KOPT-K1 (cell line): Measurements from ENCODE around the gene HGFAC.

Source experiments
- H3K27ac ChIP-seq: fragments of 200-600 bp; sonication (generic); 2 replicates; pipeline ENCODE4 v1.5.1; 2016; ENCODE audit warnings: antibody characterized with exemption, mild to moderate bottlenecking, low read depth, low read length; ENCODE audit not compliant: poor library complexity, severe bottlenecking
- H3K36me3 ChIP-seq: fragments of 200-600 bp; sonication (generic); 2 replicates; pipeline ENCODE4 v1.5.1; 2017; ENCODE audit warnings: antibody characterized with exemption, mild to moderate bottlenecking, low read length, moderate library complexity; ENCODE audit not compliant: insufficient read depth
- H3K9me3 ChIP-seq: fragments of 200-600 bp; sonication (generic); 2 replicates; pipeline ENCODE4 v1.5.1; 2017; ENCODE audit warnings: antibody characterized with exemption, low read length, mild to moderate bottlenecking; ENCODE audit not compliant: insufficient read depth, poor library complexity, severe bottlenecking

Gene HGFAC

GRCh38 chr4:3464911-3465697 is 23.3 kb downstream of the HGFAC start:
- Histone ChIP-seq H3K36me3 (no peaks in the 10 kb centered on the region), H3K9me3 (peaks cover 4% of the 10 kb centered on the region), H3K27ac (no peak overlapping the region)

DNA sequence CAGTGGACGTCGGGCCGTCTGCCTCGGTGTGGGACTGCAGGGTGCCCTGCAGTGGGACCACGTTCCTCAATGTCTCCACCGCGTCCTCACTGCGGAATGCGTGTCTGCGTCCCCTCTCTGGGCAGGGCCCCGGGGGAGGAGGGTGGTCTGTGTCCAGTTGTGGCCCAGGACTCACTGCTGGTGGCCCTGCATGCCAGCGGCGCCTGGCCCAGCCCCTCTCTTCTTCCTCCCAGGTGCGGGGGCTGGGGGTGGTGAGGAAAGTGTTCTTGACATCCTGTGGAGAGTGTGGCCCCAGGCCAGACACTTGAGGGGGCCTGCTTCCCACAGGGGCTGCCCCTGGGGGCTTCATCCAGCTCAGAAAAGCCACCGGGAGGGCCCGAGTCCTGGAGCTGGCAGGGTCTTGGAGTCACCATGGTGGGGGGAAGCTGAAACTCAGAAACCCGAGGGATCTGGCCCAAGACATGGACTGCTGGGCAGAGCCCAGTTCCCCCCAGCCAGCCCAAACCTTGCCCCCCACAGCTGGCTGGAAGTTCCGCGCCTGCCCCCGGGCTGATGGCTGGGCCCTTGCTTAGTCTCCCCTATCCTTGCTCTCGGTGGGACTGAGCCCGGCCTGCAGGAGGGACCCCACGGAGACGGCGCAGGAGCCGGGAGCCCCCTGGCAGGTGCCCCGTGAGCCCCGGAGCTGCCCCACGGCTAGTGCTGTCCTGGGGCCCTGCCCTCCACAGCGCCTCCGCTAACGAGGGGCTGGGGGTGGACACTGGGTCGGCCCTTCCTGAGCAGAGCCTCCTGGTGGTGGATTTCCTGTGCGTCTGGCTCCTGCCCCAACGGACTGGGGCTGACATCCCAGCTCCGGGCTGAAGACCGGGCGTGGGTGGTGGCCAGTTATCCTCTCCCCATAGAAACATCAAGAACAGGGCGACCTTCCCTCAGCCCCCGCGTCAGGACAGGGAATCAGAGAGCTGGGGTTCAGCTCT is 24.2 kb downstream of the HGFAC start:
- Histone ChIP-seq H3K9me3 (peaks cover 4% of the 10 kb centered on the region), H3K36me3 (no peaks in the 10 kb centered on the region), H3K27ac (no peak overlapping the region)

GRCh38 chr4:3466691-3467600 is 25.2 kb downstream of the HGFAC start:
- peaks cover 4% of the 10 kb centered on the region for H3K9me3 ChIP-seq
- no peaks in the 10 kb centered on the region for H3K36me3 ChIP-seq
- H3K27ac ChIP-seq = no peak overlapping the region

GRCh38 chr4:3467601-3468031 is 25.8 kb downstream of the HGFAC start:
- Histone ChIP-seq H3K27ac (no peak overlapping the region), H3K36me3 (no peaks in the 10 kb centered on the region), H3K9me3 (peaks cover 4% of the 10 kb centered on the region)

DNA sequence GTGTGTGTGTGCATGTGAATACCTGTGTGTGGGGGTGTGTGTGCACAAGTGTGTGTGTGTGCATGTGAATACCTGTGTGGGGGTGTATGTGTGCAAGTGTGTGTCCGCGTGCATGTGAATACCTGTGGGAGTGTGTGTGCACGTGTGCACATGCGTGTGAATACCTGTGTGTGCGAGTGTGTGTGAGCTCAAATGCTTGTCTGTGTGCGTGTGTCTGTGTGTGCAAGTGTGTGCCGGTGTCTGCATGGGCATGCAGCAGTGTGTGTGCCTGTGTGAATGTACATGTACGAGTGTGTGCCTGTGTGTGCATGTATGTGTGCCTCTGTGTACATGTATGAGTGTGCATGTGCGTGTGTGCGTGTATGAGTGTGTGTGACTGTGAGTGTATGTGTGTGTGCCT is 26.4 kb downstream of the HGFAC start:
- Histone ChIP-seq H3K27ac (no peak overlapping the region), H3K36me3 (no peaks in the 10 kb centered on the region), H3K9me3 (peaks cover 4% of the 10 kb centered on the region)

DNA sequence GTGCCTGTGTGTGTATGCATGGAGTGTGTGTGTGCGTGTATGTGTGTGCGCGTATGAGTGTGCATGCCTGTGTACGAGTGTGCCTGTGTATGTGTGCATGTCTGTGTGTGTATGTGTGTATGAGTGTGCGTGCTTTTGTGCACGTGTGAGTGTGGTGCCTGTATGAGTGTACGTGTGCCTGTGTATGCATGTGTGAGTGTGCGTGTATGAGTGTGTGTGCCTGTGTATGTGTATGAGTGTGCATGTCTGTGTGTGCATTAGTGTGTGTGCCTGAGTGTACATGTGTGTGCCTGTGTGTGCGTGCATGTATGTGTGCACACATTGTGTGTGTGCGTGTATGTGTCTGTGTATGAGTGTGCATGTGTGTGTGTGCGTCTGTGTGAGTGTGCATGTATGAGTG is 27.0 kb downstream of the HGFAC start:
- no peak overlapping the region for H3K27ac ChIP-seq
- peaks cover 4% of the 10 kb centered on the region for H3K9me3 ChIP-seq
- no peaks in the 10 kb centered on the region for H3K36me3 ChIP-seq

DNA sequence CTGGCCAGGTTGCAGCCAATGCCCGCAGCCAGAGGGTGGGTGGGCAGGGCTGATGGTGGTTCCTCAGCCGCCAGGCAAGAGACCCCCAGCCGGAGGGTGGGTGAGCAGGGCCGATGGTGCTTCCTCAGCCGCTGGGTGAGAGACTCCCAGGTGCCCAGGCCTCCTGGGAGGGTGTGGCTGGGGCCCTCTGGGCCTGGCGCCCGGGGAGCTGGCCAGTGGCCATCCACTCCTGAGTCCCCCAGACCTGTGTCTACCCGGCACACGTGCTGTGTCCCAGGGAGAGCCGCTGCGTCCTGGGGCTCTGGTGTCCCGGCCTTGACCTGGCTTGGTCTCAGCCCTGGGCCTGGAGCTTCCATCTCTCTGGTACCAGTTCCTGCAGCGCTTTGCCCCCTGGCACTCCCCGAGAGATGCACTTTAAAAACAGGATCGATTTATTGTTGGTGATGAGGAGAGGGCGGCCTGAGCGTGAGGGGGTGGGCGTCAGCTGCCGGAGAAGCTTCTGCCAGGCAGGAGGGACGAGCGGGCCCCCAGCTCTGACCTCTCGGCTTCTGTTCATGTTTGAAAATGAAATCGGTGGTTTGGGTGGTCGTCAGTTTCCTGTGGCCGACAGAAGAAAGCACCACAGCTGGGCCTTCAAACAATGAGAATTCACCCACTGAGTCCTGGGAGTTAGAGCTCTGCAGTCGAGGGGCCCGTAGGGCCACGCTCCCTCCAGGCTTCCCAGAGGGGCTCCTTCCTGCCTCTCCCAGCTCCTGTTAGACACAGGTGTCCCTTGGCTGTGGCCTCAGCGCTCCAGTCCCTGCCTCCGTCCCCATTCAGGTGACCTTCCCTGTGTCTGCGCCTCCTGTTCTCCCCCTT is 27.8 kb downstream of the HGFAC start:
- peaks cover 4% of the 10 kb centered on the region for H3K9me3 ChIP-seq

GRCh38 chr4:3470244-3471097 is 28.7 kb downstream of the HGFAC start:
- H3K27ac ChIP-seq = no peak overlapping the region
- H3K9me3 ChIP-seq = peaks cover 4% of the 10 kb centered on the region
- no peaks in the 10 kb centered on the region for H3K36me3 ChIP-seq

More for the DNA sequence above, 27.8 kb downstream of the HGFAC start:
- H3K36me3 ChIP-seq = no peaks in the 10 kb centered on the region
- H3K27ac ChIP-seq = no peak overlapping the region

GRCh38 chr4:3471098-3471760 is 29.5 kb downstream of the HGFAC start:
- Histone ChIP-seq H3K36me3 (no peaks in the 10 kb centered on the region), H3K27ac (no peak overlapping the region), H3K9me3 (peaks cover 4% of the 10 kb centered on the region)

- no peaks in the 10 kb centered on the region for H3K36me3 ChIP-seq
- no peak overlapping the region for H3K27ac ChIP-seq
- H3K9me3 ChIP-seq = peaks cover 4% of the 10 kb centered on the region
Measured at GRCh38 chr4:3471886-3472285, 30.1 kb downstream of the HGFAC start.

- peaks cover 4% of the 10 kb centered on the region for H3K9me3 ChIP-seq
- H3K36me3 ChIP-seq = no peaks in the 10 kb centered on the region
- no peak overlapping the region for H3K27ac ChIP-seq
Measured at GRCh38 chr4:3472411-3473141, 30.8 kb downstream of the HGFAC start.

DNA sequence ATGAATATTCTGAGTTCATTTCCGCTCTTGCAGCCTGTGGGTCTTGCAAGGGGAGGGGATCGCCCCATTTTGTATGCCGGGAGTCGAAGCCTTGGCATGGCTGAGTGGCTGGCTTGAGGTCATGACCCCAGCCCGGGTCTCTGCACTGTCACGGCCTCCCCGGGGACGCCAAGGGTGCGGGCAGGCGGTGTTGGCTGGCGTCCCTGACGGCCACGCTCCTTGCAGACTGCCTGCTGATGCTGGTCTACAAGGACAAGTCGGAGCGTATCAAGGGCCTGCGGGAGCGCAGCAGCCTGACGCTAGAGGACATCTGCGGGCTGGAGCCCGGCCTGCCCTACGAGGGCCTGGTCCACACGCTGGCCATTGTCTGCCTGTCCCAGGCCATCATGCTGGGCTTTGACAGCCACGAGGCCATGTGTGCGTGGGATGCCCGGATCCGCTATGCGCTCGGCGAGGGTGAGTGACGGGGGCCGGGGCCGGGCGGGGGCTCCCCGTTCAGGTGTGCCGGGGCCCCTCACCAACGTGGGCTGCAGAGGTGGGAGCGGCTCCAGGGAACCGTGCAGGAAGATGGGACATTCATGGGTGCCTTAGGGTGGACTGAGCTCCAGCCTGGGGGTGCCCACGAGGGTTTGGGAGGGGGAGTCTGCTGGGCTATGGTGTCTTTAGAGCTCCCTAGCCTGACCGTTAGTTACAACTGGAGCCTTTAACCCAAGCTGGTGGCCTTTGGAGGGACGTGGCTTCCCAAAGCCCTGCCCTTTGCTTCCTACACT is 31.6 kb downstream of the HGFAC start:
- Histone ChIP-seq H3K27ac (no peak overlapping the region), H3K9me3 (peaks cover under 1% of the 10 kb centered on the region), H3K36me3 (no peaks in the 10 kb centered on the region)
